Measurements from ENCODE around the gene AMBRA1.

DNA sequence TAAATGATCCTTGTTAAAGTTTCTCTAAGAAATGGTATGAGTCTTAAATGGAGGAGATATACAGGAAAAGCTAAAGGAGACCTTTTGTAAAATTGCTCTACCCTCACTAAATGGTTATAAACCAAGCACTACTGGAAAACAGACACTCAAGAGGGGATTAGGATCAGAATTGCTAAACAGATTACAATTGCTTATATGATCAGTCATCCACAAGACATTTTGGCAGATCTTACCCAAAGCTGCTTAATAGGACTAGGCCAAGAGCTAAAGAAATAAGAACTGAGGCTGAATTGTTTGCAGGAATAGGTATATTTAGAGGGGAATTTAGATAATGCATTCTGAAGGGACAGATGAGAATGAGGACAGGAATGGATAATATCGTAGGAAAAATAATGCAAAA, 13.7 kb upstream of the AMBRA1 start:
- TF ChIP-seq EZH2 (IDR thresholded peaks at IDR 0.05; ENCODE audit: insufficient read depth, low read length): no peak
- TF ChIP-seq, protein P1, sequence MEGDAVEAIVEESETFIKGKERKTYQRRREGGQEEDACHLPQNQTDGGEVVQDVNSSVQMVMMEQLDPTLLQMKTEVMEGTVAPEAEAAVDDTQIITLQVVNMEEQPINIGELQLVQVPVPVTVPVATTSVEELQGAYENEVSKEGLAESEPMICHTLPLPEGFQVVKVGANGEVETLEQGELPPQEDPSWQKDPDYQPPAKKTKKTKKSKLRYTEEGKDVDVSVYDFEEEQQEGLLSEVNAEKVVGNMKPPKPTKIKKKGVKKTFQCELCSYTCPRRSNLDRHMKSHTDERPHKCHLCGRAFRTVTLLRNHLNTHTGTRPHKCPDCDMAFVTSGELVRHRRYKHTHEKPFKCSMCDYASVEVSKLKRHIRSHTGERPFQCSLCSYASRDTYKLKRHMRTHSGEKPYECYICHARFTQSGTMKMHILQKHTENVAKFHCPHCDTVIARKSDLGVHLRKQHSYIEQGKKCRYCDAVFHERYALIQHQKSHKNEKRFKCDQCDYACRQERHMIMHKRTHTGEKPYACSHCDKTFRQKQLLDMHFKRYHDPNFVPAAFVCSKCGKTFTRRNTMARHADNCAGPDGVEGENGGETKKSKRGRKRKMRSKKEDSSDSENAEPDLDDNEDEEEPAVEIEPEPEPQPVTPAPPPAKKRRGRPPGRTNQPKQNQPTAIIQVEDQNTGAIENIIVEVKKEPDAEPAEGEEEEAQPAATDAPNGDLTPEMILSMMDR (IDR thresholded peaks at IDR 0.05; ENCODE audit: insufficient read depth, low read depth, low read length): no peak
